AG09319 (cell line): ENCODE results near the gene FBXL7.

Source experiments
- DNase-seq: peaks from one replicate; pipeline ENCODE4 v3.0.0-alpha.2; 2010; ENCODE audit warnings: low read depth; ENCODE audit errors: extremely low read depth
- TF ChIP-seq, protein P1 (sequence below): IDR thresholded peaks from 2 replicates; pipeline ENCODE4 v1.5.1; 2011; ENCODE audit warnings: low read depth, mild to moderate bottlenecking, inconsistent platforms, low read length, moderate library complexity

Gene FBXL7

DNA sequence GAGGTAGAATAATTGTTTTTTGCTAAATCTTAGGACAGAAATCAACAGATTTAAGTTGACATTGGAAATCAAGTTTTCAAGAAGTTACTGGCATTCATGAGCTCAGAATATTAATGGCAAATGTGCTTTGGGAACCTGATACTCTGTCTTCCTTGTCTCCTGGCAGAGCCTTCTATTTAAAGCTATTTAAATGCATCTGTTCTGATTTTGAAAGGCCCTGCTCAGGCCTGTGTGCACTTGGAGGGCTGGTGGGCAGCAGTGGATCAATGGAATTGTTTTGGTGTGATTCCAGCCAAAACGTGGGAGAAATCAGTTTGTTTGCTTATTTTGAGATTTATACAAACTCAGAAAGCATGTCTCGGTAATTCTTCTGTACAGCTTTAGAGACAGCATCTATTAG, 38.5 kb downstream of the FBXL7 start:
- TF ChIP-seq, protein P1, sequence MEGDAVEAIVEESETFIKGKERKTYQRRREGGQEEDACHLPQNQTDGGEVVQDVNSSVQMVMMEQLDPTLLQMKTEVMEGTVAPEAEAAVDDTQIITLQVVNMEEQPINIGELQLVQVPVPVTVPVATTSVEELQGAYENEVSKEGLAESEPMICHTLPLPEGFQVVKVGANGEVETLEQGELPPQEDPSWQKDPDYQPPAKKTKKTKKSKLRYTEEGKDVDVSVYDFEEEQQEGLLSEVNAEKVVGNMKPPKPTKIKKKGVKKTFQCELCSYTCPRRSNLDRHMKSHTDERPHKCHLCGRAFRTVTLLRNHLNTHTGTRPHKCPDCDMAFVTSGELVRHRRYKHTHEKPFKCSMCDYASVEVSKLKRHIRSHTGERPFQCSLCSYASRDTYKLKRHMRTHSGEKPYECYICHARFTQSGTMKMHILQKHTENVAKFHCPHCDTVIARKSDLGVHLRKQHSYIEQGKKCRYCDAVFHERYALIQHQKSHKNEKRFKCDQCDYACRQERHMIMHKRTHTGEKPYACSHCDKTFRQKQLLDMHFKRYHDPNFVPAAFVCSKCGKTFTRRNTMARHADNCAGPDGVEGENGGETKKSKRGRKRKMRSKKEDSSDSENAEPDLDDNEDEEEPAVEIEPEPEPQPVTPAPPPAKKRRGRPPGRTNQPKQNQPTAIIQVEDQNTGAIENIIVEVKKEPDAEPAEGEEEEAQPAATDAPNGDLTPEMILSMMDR: no peak
- DNase-seq: peak; percentile 50

DNA sequence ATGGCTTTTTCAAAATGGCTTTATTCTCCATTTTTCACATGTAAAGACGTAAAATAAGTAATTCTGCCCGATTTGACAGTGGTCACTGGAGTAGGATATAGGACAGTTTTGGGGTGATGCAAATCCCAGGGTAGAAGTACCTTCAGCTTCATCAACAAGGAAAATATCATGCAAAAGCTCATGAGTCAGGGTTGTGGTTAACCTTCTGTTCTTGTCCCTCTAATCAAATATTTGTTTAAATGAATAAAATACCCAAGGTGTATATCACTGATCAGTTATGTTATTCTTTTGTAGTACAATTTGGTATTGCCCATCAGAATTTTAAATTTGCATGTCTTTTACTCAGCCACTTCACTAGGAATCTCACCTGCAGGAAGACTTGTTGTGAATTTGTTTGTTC, 40.0 kb downstream of the FBXL7 start:
- no peak for DNase-seq
- TF ChIP-seq, protein P1: no peak

DNA sequence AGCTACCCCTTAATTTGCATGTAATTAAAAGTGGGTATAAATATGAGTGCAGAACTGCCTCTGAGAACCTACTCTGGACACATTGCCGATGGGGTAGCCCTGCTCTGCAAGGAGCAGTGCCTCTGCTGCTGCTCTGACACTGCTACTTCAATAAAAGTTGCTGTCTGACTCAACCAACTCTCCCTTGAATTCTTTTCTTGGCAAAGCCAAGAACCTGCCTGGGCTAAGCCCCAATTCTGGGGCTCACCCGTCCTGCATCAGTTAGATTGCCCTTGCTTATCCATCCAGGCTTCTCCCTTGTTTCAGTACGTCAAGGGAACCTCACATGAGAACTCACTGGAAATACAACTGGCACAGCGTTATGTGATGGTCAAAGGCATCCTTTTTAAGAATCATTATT, 44.1 kb downstream of the FBXL7 start:
- no peak for DNase-seq
- TF ChIP-seq, protein P1: no peak

DNA sequence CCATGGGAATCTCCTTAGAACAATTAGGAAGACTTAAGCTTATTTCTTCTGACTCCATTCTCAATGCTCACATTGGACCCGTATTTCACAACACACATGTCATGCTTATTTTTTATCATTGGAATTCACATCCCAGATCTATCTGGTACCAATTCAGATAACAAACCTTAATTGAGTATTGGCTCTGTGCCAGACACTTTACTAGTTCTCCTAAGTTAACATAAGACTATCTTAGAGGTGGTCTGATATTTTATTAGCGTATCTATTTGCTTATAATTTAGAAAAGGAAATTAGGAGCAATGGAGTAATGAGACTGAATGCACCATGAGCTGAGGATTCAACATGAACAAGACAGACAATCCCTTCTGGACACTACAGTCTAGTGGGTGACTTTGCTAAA, 45.1 kb downstream of the FBXL7 start:
- no peak for DNase-seq
- TF ChIP-seq, protein P1: no peak

DNA sequence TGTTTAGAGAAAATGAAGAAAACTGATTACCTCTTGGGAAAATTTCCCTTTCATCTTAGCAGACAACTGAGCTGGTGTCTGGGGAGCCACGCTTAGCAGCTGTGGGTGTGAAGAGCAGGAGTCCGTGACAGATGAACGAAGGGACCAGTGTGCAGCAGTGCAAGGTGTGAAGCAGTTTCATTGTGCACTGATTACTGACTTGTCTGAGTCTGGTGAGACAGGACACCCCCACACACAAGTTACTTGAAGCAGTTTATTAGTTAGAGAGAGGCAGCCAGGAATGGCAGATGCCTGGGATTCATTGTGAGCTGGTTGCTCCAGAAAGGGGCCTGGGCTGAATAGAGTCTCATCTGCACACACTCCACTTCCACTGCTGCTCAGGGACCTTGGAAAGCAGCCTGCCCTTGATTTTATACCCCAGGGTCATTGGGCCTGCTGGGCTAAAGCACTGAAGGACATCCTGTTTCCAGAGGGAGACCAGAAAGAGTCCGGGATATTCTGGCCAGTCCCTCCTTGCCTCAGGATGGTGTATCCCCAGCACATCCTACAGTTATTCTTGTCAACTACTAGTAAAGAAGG, 47.4 kb downstream of the FBXL7 start:
- no peak for DNase-seq
- TF ChIP-seq, protein P1: no peak

DNA sequence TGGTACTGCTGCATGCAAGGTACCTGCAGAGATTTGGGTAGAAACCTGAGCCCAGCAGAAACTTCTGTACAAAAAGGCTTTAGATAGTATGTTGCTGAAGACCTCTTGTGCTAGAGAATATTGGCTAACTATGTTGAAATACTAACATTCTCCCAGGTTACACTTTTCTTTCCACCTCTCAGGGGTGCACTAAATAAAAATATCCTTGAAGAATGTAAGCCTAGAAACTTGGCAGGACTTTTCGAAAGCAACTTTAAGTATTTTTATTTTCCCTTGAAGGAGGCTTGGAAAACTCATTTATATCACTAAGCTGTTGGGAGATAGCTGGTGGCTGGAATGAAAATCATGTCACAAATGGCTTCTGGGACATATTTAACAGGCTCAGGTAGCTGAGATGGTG, 50.0 kb downstream of the FBXL7 start:
- DNase-seq: no peak

DNA sequence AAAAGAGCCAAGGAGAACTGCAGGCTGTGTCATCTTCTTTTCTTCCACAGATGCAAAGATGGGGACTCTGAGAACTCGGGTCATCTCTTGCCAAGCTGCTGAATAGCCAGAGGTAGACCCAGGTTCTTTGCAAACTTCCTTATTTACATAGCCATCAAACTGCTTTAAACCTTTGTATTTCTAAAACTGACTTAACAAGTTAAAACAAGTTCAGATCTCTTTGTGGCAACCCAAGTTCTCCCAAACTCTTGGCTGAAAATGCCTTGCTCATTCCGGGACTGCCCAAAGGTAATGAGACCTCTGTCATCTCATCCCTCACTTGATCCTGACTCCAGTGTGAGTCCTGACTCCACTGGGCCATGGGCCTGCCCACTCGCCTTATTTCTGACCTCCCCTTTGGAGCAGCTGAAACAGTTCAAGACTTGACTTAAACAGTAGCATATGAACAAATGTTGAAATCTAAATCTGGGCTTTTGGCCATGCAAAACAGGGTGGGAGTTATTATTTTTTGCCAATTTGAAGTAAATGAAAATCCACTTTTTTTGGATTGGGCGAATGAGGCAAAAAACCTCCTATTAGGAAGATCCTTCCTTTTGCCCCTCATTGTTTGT, 50.6 kb downstream of the FBXL7 start:
- no peak for DNase-seq
- TF ChIP-seq, protein P1: no peak

More for the DNA sequence above, 50.0 kb downstream of the FBXL7 start:
- TF ChIP-seq, protein P1: no peak
